Esophagus muscularis mucosa (tissue), 4 donors: ENCODE data around the gene KLK7. TPM values are rescaled to one million over a fixed set of nuclear protein-coding genes. Genes with fewer than 3 reads are reported as not detected.

Experiments
- DNase-seq: peaks from one replicate; pipeline ENCODE4 v3.0.0-alpha.2; 2017; ENCODE audit errors: extremely low spot score
- H3K27ac ChIP-seq, 4 donors: fragments of 200-600 bp; sonication (generic); replicated peaks in 1 of 4; 1 replicate in 3 of 4; 2 replicates in 1 of 4; pipeline ENCODE4 v1.5.1; 2016 to 2019; ENCODE audit warnings: mild to moderate bottlenecking in 1 of 4
- H3K27me3 ChIP-seq, 4 donors: fragments of 200-600 bp; sonication (generic); one replicate each; pipeline versions ENCODE4 v1.5.1 to v1.6.0; 2016 to 2019
- H3K36me3 ChIP-seq, 4 donors: fragments of 200-600 bp; sonication (generic); one replicate each; pipeline ENCODE4 v1.5.1; 2016 to 2019
- H3K4me1 ChIP-seq, 4 donors: fragments of 200-600 bp; sonication (generic); one replicate each; pipeline ENCODE4 v1.5.1; 2016 to 2019
- H3K4me3 ChIP-seq, 4 donors: fragments of 200-600 bp; sonication (generic); 1 replicate in 2 of 4; 2 replicates in 2 of 4; pipeline ENCODE4 v1.5.1; 2016 to 2019; ENCODE audit warnings: mild to moderate bottlenecking in 4 of 4, moderate library complexity in 1 of 4
- H3K9me3 ChIP-seq, 4 donors: fragments of 200-600 bp; sonication (generic); 1 replicate in 3 of 4; 2 replicates in 1 of 4; pipeline ENCODE4 v1.5.1; 2016 to 2019
- EP300 ChIP-seq: sonication (generic); formaldehyde crosslinking; IDR thresholded peaks from one replicate; pipeline ENCODE4 v1.6.1; 2017; ENCODE audit warnings: antibody characterized with exemption
- POLR2A ChIP-seq: fragments of 450-650 bp; IDR thresholded peaks from one replicate; pipeline ENCODE4 v1.6.1; 2017; ENCODE audit warnings: antibody characterized with exemption, moderate library complexity, mild to moderate bottlenecking, low read depth
- POLR2AphosphoS5 ChIP-seq, 2 donors: sonication (generic); formaldehyde crosslinking; IDR thresholded peaks; one replicate each; pipeline ENCODE4 v1.6.1; 2017; ENCODE audit warnings: antibody characterized with exemption in 2 of 2
- WGBS: methylation state at CpG from one replicate; pipeline ENCODE4 v1.1.5; 2018; 5-methylcytosine and 5-hydroxymethylcytosine counted together
- intact Hi-C: fragments of 100-400 bp; cut with DNase I; formaldehyde crosslinking; loops from one replicate; pipeline ENCODE4 v1.15.1; 2023
- total RNA-seq, 4 donors: library from RNA; depleted of rRNA; stranded (reverse); fragments of >200 nt; gene quantifications; one replicate each; pipeline versions ENCODE4 v1.1.0 to v1.2.1, GENCODE V29; 2016
- TF ChIP-seq, protein P1 (sequence below), 3 experiments: fragments of 200-600 bp in 2 of 3; fragments of 450-650 bp in 1 of 3; sonication (generic) in 2 of 3; IDR thresholded peaks; one replicate each; pipeline ENCODE4 v1.5.1; 2017 to 2019; ENCODE audit warnings: antibody characterized with exemption in 3 of 3, mild to moderate bottlenecking in 2 of 3, moderate library complexity in 1 of 3

KLK7 gene
- total RNA-seq, 4 donors from 2014 or later = 0.32 to 0.33 TPM; not detected in 2

GRCh38 chr19:51010066-51010795 is 26.5 kb upstream of the KLK7 start:
- Histone ChIP-seq H3K4me1 (no peaks in the 10 kb centered on the region), H3K36me3 (no peaks in the 10 kb centered on the region), H3K27me3 (peaks cover 0 to 83% (median 0%) of the 10 kb centered on the region in 4 donors), H3K27ac (no peak overlapping the region), H3K9me3 (no peaks in the 10 kb centered on the region), H3K4me3 (no peak overlapping the region)
- TF ChIP-seq POLR2AphosphoS5 (IDR thresholded peaks at IDR 0.05) (no peak), EP300 (no peak), POLR2A (no peak)
- TF ChIP-seq, protein P1, sequence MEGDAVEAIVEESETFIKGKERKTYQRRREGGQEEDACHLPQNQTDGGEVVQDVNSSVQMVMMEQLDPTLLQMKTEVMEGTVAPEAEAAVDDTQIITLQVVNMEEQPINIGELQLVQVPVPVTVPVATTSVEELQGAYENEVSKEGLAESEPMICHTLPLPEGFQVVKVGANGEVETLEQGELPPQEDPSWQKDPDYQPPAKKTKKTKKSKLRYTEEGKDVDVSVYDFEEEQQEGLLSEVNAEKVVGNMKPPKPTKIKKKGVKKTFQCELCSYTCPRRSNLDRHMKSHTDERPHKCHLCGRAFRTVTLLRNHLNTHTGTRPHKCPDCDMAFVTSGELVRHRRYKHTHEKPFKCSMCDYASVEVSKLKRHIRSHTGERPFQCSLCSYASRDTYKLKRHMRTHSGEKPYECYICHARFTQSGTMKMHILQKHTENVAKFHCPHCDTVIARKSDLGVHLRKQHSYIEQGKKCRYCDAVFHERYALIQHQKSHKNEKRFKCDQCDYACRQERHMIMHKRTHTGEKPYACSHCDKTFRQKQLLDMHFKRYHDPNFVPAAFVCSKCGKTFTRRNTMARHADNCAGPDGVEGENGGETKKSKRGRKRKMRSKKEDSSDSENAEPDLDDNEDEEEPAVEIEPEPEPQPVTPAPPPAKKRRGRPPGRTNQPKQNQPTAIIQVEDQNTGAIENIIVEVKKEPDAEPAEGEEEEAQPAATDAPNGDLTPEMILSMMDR (IDR thresholded peaks at IDR 0.05) = no peak
- 77% methylated on average over 4 of the region's 4 CpGs for WGBS
- DNase-seq = no peak
- intact Hi-C loops = no loop called here

DNA sequence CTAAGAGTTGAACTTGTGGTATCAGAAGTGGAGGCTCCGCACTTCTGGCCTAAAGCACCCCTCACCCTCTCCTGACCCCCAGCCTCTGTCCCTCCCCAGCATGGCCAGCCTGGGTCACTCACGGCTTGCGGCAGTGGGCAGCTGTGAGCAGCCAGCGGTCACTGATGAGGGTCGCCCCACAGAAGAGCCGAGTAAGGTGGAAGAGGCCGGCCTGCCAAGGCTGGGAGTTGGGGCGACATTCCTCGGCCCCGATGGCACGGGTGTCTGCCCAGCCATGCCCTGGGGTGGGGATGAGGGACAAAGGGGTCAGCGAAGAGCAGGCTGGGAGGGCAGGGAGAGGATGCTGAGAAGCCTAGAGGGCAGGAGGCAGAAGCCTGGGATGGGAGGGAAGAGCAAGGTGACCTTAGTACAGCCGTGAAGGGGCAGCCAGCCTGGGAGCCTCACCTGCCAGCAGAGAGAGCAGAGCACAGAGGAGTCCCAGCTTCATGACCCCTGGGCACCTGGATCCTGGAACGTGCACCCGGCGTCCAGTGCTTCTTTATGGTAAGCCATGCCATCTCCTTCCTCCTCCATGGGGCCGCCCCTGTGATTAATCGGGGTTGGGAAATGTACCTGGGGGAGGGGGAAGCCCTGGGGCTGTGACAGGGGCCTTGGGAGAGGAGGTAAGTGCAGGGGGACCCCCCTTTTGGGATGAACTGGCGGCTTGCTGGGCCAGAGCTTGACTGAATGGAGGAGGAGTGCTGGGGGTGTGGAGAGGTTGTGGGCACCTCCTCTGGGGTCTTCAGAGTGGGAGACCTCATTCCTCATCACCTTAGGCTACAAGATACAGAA is 25.6 kb upstream of the KLK7 start:
- H3K4me3 ChIP-seq = no peak overlapping the region
- DNase-seq = no peak
- no peaks in the 10 kb centered on the region for H3K4me1 ChIP-seq
- 69% methylated on average over 14 of the region's 19 CpGs for WGBS
- no peak for TF ChIP-seq EP300
- no peak for TF ChIP-seq POLR2AphosphoS5 (IDR thresholded peaks at IDR 0.05)
- no peak for TF ChIP-seq POLR2A
- TF ChIP-seq, protein P1 (IDR thresholded peaks at IDR 0.05) = no peak
- H3K9me3 ChIP-seq = no peaks in the 10 kb centered on the region
- peaks cover 0 to 83% (median 0%) of the 10 kb centered on the region in 4 donors for H3K27me3 ChIP-seq
- no peak overlapping the region for H3K27ac ChIP-seq
- no peaks in the 10 kb centered on the region for H3K36me3 ChIP-seq
- intact Hi-C loops = no loop called here

DNA sequence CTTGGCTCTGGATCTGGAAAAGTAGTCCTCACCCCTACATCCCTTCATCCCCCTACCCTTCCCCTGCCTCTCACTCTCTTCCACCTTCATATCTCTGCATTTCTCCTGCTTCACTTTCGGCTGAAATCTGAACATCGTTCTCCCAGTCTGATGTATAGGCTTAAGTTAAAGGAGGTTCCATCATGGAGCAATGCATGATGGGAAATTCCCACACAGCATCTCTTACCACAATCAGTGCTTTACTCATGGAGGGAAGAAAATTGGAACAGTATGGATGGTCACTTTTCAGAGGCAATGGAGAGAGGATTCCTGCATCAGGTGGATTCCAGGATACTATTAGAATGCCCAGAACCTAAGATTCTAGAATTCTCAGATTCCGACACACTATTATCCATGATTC is 23.8 kb upstream of the KLK7 start:
- Histone ChIP-seq H3K4me1 (no peaks in the 10 kb centered on the region), H3K4me3 (no peak overlapping the region), H3K27me3 (peaks cover 0 to 83% (median 4%) of the 10 kb centered on the region in 4 donors), H3K27ac (no peak overlapping the region), H3K9me3 (no peaks in the 10 kb centered on the region), H3K36me3 (no peaks in the 10 kb centered on the region)
- no peak for DNase-seq
- TF ChIP-seq POLR2A = no peak
- TF ChIP-seq EP300 = no peak
- intact Hi-C loops = no loop called here
- WGBS = 63% methylated on average over 3 of the region's 3 CpGs

DNA sequence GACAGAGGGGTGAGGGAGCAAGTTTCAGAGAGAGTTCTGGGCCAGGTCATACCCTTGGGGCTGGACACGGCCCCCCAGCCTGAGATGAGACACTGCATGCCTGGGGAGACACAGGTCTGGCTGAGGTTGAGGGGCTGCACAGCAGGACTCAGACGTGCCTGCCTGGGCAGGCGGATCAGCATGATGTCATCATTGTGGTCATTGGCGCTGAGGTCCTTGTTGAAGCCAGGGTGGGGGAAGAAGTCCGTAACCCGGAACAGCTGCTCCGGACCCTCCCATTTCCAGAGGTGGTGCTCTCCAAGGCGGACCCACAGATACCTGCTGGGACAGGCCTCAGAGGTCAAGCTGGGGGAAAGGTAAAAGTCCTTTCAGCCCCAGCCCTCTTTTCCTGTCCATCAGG is 22.7 kb upstream of the KLK7 start:
- DNase-seq = no peak
- Histone ChIP-seq H3K36me3 (no peaks in the 10 kb centered on the region), H3K4me1 (no peaks in the 10 kb centered on the region), H3K9me3 (no peaks in the 10 kb centered on the region), H3K27me3 (peaks cover 0 to 85% (median 10%) of the 10 kb centered on the region in 4 donors), H3K27ac (no peak overlapping the region), H3K4me3 (no peak overlapping the region)
- intact Hi-C loops = no loop called here
- TF ChIP-seq EP300 = no peak
- TF ChIP-seq POLR2A = no peak
- TF ChIP-seq, protein P1 (IDR thresholded peaks at IDR 0.05) = no peak
- no peak for TF ChIP-seq POLR2AphosphoS5 (IDR thresholded peaks at IDR 0.05)
- 62% methylated on average over 4 of the region's 8 CpGs for WGBS

DNA sequence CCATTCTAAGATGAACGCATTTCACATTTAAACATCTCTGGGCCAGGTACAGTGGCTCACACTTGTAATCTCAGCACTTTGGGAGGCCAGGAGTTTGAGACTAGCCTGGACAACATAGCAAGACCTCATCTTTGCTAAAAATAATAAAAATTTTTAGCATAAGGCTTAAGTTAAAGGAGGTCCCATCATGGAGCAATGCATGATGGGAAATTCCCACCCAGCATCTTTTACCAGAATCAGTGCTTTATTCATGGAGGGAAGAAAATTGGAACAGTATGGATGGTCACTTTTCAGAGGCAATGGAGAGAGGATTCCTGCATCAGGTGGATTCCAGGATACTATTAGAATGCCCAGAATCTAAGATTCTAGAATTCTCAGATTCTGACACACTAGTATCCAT is 21.5 kb upstream of the KLK7 start:
- WGBS = 93% methylated on average over 1 of the region's 1 CpG
- no peaks in the 10 kb centered on the region for H3K36me3 ChIP-seq
- H3K27me3 ChIP-seq = peaks cover 0 to 85% (median 13%) of the 10 kb centered on the region in 4 donors
- no peak for TF ChIP-seq POLR2A
- TF ChIP-seq, protein P1 (IDR thresholded peaks at IDR 0.05) = no peak
- no peak for TF ChIP-seq POLR2AphosphoS5 (IDR thresholded peaks at IDR 0.05)
- DNase-seq = no peak
- no peak overlapping the region for H3K4me3 ChIP-seq
- no peaks in the 10 kb centered on the region for H3K9me3 ChIP-seq
- intact Hi-C loops = no loop called here
- H3K4me1 ChIP-seq = no peaks in the 10 kb centered on the region
- no peak overlapping the region for H3K27ac ChIP-seq
